Endometrium (tissue), 2 donors: ENCODE results near the gene MAVS.

ENCODE experiments used
- FAIRE-seq: peaks from 2 replicates; lab custom pipeline; 2012; peaks lifted over from hg19 to GRCh38; lab: Jason Lieb, UNC
- donor health status: control.
- donor health status: control.

Gene MAVS

DNA sequence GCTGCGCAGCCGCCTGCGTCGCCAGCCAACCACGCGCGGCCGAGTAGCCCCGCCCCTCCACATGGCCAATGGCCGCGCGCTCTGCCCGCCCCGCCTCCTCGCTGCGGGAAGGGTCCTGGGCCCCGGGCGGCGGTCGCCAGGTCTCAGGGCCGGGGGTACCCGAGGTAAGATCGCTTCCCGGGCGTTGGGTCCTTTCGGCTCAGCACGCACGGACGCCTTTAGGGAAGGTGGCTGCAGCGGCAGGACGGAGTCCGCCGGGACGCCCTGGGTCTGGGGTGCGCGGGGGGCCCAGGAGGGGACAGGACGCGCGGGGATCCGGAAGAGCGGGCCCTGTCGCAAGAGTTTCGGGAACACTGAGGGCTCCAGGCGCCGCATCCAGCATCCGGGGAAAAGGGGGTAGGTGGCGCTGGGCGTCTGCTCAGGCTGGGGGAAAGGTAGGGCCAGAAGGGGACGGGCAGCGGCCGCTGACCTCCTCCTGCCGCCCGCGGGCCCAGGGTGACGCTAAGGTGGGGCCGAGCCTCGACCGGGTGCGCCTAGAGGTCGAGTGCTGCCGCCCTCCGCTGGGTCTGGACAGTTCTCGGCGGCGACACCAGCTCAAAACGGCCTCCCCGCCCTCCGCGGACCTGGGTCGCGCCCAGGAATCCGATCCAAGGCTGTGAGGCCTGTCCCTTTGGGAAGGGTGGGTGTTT, at the start of gene MAVS:
TSS of gene MAVS (plus strand) at position 95 of the 689 bp plus-strand sequence. CDS start 7,791 bp downstream, outside the sequence.
- no peak for FAIRE-seq

DNA sequence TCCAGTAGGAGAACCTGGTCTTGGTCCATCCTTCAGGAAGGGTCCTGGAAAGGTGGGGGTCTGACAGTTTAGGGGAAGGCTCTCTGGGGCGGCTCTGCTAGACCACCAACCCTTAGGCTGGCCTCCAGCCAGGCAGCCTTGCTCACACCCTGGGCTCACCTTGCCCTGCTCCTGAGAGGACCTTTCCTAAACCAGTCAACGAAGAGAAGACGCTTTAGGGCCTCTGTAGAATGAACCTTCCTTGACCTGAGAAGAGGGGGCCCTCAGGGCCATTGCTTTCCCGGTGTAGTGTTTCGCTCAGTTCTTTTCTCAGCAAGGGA, 49.4 kb upstream of the MAVS start:
- no peak for FAIRE-seq

DNA sequence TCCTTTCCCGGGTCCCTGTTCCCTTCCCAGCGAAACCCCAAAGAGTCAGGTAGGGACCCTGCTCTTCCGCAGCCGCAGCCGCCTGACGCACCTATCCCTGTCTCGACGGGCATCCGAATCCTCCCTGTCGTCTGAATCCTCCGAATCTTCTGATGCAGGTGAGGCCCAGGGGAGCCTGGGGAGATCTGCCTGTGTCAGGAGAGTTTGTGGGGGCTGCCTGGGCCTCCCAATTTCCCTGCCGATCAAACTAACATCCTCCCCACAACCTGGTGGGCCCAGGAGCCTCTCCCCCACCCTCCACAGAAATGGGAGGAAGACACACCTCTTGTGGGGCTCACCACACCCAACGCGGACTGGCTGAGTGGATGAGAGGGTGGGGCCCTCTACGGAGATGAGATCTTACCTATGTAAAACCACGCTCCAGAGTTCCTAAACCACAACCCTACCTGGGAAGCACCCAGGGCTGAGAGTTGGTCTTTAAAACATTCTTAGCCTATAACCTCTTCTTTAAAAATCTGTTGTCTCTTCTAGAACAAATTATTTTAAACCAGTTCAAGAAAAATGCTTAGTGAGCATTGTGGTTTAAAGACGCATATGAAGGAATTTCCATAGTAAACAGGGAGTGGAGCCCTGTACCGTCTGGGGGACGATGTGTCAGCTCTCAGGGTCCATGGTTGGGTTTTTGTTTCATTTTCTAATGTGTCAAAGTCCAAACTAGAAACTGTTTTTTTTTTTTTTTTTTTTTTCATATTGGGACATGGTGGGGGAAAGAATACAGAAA, 48.9 kb upstream of the MAVS start:
- FAIRE-seq = no peak

DNA sequence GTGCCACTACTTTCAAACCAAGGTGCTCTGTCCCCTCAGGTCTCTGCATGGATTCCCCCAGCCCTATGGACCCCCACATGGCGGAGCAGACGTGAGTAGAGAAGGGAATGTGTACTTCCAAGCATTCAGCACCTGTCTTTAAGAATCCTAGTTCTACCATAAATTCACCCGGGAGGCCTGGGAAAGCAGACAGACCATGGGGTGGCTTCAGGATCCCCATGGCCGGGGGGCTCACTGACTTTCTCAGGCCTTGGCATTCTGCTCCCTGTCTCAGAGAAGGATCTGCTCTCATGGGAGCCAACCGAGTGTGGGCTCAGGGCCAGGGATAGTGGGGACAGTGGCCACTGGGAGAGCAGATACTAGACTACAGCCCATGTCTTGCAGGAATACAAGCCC, 48.3 kb upstream of the MAVS start:
- no peak for FAIRE-seq

DNA sequence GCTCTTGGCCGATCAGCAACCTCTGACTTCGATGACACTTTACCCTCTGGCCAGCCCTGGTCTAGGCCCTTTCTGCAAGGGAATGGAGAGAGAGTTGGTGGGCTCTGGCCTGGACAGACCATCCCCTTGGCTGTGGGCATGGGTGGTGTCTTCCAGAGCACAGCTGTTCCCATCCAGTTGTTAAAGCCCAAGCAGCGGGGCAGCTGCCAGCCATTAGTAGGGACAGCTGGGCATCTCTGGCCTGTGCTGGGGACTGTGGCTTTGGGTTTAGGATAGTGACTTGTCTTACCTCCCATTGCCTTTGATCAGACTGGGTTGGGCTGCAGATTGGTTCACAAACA, 47.8 kb upstream of the MAVS start:
- no peak for FAIRE-seq

DNA sequence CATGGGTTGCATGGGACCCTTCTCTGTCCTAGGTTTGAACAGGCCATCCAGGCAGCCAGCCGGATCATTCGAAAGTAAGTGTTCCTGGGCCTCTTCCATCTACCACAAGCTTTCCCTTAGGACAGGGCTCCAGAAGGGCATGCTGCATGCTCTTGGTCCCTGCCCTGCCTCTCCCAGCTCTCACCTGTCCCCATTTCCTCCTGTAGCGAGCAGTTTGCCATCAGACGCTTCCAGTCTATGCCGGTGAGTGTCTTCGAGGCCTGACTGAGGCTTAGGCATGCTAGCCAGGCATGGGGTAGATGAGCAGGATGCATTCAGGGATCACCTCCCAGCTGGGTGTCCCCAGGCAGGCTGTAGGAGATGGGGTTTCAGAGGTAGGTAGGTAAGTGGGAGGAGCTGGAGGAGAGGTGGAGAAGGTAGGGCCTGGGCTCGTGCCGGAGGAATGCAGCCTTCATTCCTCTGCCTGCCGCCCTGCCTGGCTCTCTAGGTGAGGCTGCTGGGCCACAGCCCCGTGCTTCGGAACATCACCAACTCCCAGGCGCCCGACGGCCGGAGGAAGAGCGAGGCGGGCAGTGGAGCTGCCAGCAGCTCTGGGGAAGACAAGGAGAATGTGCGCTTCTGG, 46.3 kb upstream of the MAVS start:
- no peak for FAIRE-seq

DNA sequence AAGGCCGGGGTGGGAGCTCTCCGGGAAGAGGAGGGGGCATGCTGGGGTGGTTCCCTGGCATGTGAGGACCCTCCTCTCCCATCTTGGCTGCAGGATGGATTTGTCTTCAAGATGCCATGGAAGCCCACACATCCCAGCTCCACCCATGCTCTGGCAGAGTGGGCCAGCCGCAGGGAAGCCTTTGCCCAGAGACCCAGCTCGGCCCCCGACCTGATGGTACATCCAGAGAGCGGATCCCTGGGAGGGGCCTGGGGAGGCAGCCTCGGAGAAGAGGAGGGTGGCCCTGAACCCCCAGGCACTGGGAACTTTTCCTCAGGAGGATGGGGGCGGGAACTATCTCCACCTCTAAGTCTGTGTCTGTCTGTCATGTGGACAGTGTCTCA, 45.8 kb upstream of the MAVS start:
- no peak for FAIRE-seq

DNA sequence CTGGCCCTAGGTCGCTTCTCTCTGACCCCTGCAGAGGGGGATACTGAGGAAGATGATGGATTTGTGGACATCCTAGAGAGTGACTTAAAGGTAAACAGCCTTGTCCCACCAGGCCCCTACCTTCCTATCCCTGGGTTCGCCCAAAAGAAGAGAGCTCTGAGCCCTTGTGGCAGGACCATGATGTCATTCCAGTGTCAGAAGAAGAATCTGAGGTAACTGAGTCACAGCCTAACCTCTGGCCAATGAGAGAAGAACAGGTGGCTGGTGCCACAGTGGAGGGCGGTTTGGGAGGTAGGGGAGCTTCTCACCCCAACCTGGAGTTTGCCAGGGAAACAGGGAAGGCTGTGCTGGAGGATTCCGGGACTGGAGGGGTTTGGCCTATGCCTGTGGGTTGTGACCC, 45.3 kb upstream of the MAVS start:
- FAIRE-seq = no peak

DNA sequence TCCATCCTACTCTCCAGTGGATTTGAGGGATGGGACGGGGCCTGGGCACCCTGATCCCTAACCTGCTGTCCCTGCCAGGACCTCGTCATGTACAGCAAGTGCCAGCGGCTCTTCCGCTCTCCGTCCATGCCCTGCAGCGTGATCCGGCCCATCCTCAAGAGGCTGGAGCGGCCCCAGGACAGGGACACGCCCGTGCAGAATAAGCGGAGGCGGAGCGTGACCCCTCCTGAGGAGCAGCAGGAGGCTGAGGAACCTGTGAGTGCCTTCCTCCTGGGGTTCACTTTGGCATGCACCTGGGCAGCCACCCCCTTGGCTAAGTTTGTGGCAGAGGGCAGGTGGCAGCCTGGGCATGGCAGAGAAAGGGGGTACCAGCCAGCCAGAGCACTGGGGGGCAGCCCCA, 44.8 kb upstream of the MAVS start:
- FAIRE-seq = no peak

DNA sequence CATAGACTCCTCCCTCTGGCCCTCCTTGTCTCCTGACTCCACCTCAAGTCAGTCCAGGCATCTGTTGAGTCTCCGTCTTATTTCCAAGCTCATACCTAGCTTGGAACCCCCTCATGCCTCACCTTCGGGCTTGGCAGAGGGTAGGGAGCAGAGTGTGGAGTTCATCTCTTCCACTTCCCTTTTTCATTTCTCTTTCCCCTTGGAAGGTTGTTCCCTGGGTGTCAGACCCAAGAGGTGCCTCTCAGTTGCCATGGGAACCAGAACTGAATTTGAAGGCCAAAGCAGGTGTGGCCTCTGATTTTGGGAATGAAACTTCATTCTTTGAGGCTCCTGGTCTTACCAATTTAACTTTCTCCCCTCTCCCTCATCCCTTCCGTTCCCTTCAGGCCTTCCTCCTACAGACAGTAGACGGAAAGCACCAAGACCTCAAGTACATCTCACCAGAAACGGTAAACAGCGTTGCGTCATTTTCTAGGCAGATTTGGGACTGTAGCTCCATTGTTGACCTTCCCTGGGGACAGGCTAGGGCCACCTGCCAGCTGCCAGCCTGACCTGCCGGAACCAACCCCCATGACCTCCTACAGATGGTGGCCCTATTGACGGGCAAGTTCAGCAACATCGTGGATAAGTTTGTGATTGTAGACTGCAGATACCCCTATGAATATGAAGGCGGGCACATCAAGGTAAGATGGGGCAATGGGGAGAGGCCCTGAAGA, 44.0 kb upstream of the MAVS start:
- no peak for FAIRE-seq

DNA sequence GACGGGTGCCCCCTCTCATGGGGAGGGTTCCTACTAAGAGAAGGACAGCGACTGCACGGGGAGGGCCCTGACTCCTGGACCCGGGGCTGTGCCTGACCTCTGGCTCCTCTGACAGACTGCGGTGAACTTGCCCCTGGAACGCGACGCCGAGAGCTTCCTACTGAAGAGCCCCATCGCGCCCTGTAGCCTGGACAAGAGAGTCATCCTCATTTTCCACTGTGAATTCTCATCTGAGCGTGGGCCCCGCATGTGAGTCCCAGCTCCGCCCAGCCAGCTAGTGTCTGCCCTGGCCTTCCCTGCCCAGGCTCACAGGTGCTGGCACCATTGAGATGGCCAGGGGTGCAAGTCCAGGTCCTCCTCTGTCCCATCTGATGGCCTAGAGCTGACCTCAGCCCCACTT, 43.3 kb upstream of the MAVS start:
- FAIRE-seq = no peak

DNA sequence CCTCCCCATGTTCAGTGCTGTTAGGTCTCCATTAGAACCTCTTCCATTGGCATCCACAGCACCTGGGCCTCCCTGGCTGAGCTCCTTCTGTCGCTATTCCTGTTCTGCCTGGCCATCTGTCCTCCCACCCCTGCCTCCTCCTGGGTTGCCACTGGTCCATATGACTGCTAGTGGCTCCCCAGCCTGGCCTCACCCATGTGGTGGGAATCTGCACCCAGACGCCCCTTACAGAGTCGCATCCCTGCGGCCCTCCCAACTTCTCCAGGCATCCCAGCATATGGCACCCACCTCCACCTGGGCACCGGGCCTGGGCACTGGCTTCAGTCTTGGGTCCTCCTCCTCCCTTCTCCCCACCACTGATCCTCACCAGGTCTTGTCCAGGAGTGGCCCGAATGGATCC, 42.8 kb upstream of the MAVS start:
- no peak for FAIRE-seq

DNA sequence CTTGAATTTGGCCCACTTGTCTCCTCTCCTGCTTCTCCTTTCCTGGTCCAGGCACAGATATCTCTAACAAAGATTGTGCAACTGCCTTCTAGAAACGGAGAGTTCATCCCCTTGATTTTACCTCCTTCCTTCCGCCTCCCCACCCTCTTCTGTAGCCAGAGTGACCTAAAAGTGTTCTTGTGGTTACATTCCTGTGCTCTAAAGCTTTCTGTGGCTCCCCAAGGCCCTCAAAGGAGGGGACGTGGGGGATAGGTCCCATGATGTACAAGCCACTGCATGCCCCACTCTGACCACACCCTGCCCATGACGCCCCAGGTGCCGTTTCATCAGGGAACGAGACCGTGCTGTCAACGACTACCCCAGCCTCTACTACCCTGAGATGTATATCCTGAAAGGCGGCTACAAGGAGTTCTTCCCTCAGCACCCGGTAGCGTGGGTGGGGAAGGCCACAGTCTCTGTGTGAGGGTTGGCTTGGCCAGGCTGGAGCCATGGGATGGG, 42.3 kb upstream of the MAVS start:
- no peak for FAIRE-seq

DNA sequence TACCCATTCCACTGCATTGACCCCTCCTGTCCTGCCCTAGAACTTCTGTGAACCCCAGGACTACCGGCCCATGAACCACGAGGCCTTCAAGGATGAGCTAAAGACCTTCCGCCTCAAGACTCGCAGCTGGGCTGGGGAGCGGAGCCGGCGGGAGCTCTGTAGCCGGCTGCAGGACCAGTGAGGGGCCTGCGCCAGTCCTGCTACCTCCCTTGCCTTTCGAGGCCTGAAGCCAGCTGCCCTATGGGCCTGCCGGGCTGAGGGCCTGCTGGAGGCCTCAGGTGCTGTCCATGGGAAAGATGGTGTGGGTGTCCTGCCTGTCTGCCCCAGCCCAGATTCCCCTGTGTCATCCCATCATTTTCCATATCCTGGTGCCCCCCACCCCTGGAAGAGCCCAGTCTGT, 41.9 kb upstream of the MAVS start:
- no peak for FAIRE-seq

DNA sequence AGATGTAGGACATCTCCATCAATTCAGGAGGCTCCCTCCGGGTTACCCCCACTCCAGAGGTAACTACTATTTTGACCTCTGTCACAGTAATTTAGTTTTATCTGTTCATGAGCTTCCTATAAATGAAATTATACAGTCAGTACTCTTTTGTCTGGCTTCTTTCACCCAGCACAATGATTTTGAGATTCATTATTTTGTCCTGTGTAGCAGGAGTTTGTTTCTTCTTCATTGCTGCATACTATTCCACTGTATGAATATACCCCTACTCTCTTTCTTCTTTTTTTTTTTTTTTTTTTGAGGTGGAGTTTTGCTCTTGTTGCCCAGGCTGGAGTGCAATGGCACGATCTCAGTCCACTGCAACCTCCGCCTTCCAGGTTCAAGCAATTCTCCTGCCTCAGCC, 38.1 kb upstream of the MAVS start:
- FAIRE-seq = no peak

DNA sequence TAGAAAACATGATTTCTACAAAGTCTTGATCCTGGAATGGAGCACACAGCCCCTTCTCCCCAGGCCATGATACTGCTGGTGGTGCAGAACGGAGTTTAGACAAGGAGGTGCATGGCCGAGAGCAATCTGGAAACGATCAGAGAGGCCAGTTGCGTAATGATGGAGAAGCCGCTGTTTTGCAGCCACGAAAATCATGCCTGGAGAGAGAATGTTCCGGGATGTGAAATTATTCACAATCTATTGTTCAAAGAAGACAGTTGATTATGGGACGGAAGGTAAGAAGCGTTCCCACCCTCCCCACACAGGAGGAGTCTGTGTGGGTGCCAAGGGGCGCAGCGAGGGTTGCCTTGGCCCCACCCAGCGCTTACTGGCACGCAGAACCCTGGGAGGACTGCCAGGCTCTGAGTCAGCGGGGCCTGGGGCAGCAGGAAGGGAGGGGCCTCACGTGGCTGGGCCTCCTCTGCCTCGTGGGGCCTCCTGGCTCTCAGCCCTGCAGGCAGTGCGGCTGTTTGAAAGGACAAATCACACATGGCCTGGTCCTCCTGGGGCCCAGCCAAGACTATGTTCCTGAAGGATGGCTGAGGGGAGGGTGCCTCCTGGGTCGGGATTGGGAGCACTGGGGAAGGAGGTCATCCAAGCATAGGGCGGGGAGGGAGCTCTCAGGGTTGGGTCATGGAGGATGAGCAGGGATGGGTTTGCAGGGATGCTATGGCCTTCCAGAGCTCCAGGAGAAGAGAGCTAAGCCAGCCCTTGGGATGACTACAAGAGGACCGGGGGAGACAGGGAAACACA, 35.0 kb upstream of the MAVS start:
- peak; percentile 91 for FAIRE-seq

DNA sequence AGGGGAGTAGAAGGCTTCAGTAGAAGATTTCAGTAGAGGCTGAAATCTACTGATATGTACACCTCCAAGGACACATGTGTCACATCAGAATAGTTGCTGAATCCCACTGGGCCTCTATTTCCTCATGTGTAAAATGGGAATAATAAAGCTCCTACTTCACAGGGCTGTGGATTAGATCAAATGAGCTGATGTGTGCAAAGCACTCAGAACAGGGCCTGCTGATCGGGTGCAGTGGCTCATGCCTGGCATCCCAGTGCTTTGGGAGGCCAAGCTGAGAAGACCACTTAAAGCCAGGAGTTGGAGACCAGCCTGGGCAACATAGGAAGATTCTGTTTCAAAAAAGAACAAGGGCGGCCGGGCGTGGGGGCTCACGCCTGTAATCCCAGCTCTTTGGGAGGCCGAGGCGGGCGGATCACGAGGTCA, 34.4 kb upstream of the MAVS start:
- FAIRE-seq = no peak

DNA sequence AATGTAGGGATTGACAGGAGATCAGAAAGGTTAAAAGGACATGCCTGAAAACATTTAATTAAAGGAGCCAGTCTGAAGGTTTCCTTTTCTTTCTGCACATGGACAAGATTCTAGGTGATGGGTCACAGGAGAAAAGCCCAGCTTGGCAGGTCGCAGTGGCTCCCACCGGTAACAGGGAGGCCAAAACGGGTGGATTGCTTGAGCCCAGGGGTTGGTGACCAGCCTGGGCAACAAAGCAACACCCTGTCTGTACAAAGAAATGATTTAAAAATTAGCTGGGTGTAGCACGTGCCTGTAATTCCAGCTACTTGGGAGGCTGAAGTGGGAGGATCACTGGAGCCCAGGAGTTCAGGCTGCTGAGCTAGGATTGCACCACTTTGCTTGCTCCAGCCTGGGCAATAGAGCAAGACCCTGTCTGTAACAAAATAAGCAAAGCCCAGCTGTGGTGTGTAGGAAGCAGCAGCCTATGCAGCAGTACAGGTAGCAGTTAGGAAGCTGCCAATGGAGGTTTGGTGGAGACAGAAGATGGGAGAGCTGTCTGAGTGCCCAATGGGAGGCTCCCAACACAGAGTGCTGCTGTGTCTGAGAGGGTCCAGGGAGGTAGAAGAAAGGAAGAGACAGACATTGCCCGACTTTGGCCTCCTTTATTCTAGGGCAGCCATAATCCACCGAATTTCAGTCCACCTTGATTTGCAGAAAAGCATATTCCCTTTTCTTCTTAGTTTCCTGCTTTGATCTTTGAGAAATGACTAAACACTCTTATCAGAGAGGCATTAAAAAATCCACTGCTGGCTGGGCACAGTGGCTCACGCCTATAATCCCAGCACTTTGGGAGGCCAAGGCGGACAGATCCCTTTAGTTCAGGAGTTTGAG, 33.4 kb upstream of the MAVS start:
- no peak for FAIRE-seq

DNA sequence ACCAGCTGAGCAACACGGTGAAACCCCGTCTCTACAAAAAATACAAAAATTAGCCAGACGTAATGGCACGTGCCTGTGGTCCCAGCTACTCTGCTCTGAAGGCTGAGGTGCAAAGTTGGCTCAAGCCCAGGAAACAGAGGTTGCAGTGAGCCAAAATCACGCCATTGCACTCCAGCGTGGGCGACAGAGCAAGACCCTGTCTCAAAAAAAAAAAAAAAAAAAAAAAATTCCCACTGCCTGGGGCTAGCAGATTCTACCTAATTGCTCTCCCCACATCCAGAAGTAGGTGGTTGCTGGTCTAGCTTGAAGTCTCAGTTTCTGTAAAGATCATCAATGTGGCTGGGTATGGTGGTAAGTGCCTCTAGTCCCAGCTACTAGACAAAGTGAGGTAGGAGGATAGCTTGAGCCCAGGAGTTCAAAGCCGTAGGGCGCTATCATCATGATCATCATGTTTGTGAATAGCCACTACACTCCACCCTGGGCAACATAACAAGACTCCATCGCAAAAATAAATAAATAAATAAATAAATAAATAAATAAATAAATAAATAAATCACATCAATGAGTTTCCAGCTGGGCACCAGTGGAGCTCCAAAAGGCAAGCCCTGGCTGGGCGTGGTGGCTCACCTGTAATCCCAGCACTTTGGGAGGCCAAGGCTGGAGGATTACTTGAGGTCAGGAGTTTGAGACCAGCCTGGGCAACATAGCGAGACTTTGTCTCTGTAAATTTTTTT, 32.6 kb upstream of the MAVS start:
- no peak for FAIRE-seq

DNA sequence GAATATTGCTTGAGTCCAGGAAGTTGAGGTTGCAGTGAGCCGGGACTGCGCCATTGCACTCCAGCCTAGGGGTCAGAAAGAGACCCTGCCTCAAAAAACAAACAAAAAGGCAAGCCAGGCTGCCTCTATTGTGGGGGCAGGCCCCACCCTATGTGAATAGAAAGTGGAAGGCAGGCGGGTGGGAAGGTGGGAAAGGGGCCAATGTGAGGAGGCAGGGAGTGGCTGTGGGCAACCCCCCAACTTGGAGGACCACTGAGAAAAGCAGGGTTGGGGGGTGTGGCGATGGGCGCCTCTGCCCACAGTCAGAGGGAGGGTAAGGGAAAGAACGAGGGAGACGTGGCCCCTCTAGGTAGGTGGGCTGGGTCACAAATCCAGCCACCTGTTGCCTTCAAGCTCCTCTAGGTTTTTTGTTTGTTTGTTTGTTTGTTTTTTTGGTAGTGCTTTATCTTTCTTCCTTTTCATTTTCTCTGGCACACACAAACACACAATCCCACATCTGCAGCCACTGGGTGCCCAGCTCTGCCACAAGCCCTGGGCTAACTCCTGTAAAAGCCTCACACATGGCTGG, 31.6 kb upstream of the MAVS start:
- no peak for FAIRE-seq
